K562 (cell line): Measurements from ENCODE around the gene NDUFB10. TPM values are rescaled to one million over a fixed set of nuclear protein-coding genes. Genes with fewer than 3 reads are reported as not detected.

Source experiments
- ATAC-seq: fragments of 200-7000 bp; cut with Tn5 transposase; 3 replicates; pipeline ENCODE4 v1.9.1; 2020; ENCODE audit warnings: moderate library complexity
- BruUV-seq: library from RNA; stranded (reverse); fragments of 400-500 nt; replicated peaks from 2 replicates; lab custom pipeline; 2021; lab: Mats Ljungman, UMichigan
- CTCF ChIA-PET: fragments of 300-600 bp; formaldehyde crosslinking; extraction: SDS; loops from one replicate; lab custom pipeline; 2021; ENCODE audit warnings: low intra/inter-chr PET ratio; lab: Yijun Ruan, JAX
- POLR2A ChIA-PET: fragments of 300-600, 350-650 bp; sonication (Branson Sonifier 250); formaldehyde crosslinking; extraction: SDS; loops from one replicate; lab custom pipeline; 2021; ENCODE audit warnings: antibody characterized with exemption, inconsistent platforms; lab: Yijun Ruan, JAX
- DNase-seq, 4 experiments: peaks; one replicate each; pipeline versions ENCODE4 v3.0.0 to v3.0.0-alpha.2; 2011 to 2018; ENCODE audit warnings: low spot score in 3 of 4, mixed read lengths in 3 of 4; ENCODE audit errors: extremely low read depth in 1 of 4
- FAIRE-seq: peaks from 2 replicates; lab custom pipeline; 2011; peaks lifted over from hg19 to GRCh38; lab: Jason Lieb, UNC
- H2AFZ ChIP-seq: 2 replicates; pipeline ENCODE4 v1.6.0; 2011; ENCODE audit warnings: low read depth, low read length, control low read depth, inconsistent platforms
- H3K27ac ChIP-seq: fragments of 200-600 bp; 3 replicates; pipeline ENCODE4 v1.8.0; 2011; ENCODE audit warnings: low read depth, mild to moderate bottlenecking, control low read depth, inconsistent platforms, low read length, moderate library complexity, mixed read lengths; ENCODE audit errors: extremely low read depth
- H3K27me3 ChIP-seq, 2 experiments: fragments of 300-600 bp in 1 of 2; 2 replicates in 1 of 2; 3 replicates in 1 of 2; pipeline versions ENCODE4 v1.6.0 to v1.8.0; 2011; ENCODE audit warnings: inconsistent platforms in 2 of 2, low read length in 2 of 2, mild to moderate bottlenecking in 1 of 2, mixed read lengths in 1 of 2, moderate library complexity in 1 of 2; ENCODE audit not compliant: control insufficient read depth in 2 of 2, insufficient read depth in 2 of 2
- H3K36me3 ChIP-seq: fragments of 300-600 bp; 3 replicates; pipeline ENCODE4 v1.8.0; 2011; ENCODE audit warnings: mild to moderate bottlenecking, low read length, inconsistent platforms; ENCODE audit not compliant: control insufficient read depth, insufficient read depth
- H3K4me1 ChIP-seq, 2 experiments: fragments of 200-600 bp in 1 of 2; replicated peaks in 1 of 2; 2 replicates in 1 of 2; 3 replicates in 1 of 2; pipeline versions ENCODE4 v1.5.1 to v1.8.0; 2011; ENCODE audit warnings: inconsistent platforms in 2 of 2, low read length in 2 of 2, mild to moderate bottlenecking in 1 of 2, mixed read lengths in 1 of 2, moderate library complexity in 1 of 2; ENCODE audit not compliant: control insufficient read depth in 2 of 2, insufficient read depth in 2 of 2
- H3K4me2 ChIP-seq: 2 replicates; pipeline ENCODE4 v1.6.1; 2011; ENCODE audit warnings: low read length, control low read depth, inconsistent platforms, mixed read lengths; ENCODE audit not compliant: insufficient read depth
- H3K4me3 ChIP-seq: fragments of 200-600 bp; sonication (generic), shearing (Covaris generic); 2 replicates; pipeline ENCODE4 v1.5.1; 2016; ENCODE audit warnings: control low read depth, inconsistent platforms
- H3K79me2 ChIP-seq: fragments of 200-600 bp; 3 replicates; pipeline ENCODE4 v1.8.0; 2011; ENCODE audit warnings: low read length, inconsistent platforms; ENCODE audit not compliant: control insufficient read depth, insufficient read depth
- H3K9ac ChIP-seq, 2 experiments: 2 replicates each; pipeline versions ENCODE4 v1.6.0 to v1.6.1; 2011; ENCODE audit warnings: low read depth in 2 of 2, low read length in 2 of 2, control low read depth in 1 of 2, inconsistent platforms in 1 of 2, mild to moderate bottlenecking in 1 of 2, mixed read lengths in 1 of 2; ENCODE audit not compliant: insufficient read depth in 1 of 2
- H3K9me1 ChIP-seq: one replicate; pipeline ENCODE4 v1.6.0; 2011; ENCODE audit warnings: inconsistent platforms, mild to moderate bottlenecking, low read length, moderate library complexity; ENCODE audit not compliant: control insufficient read depth, insufficient read depth
- H3K9me3 ChIP-seq: replicated peaks from 2 replicates; pipeline ENCODE4 v1.5.1; 2011; ENCODE audit warnings: low read depth, low read length, inconsistent platforms; ENCODE audit not compliant: control insufficient read depth, insufficient read depth
- H4K20me1 ChIP-seq: replicated peaks from 2 replicates; pipeline ENCODE4 v1.6.1; 2011; ENCODE audit warnings: low read length, inconsistent platforms, mixed read lengths; ENCODE audit not compliant: control insufficient read depth, insufficient read depth
- SMARCB1 ChIP-seq: IDR thresholded peaks from 2 replicates; pipeline ENCODE4 v1.6.1; 2011; ENCODE audit warnings: improper control_type of control experiment, low read depth; ENCODE audit not compliant: insufficient read length
- TEAD2 ChIP-seq: fragments of 450-650 bp; IDR thresholded peaks from 2 replicates; pipeline ENCODE4 v1.6.1; 2016; ENCODE audit warnings: missing genetic modification characterization, control low read depth, missing compliant biosample characterization
- ZNF175 ChIP-seq: fragments of 200-800 bp; sonication (Bioruptor generic); IDR thresholded peaks from 2 replicates; pipeline ENCODE4 v1.6.1; 2016; ENCODE audit warnings: low read depth, mild to moderate bottlenecking, missing genetic modification characterization, missing compliant biosample characterization
- WGBS: fragments of 100-300 bp; shearing (Covaris generic); methylation state at CpG from one replicate; pipeline ENCODE4 v1.1.6; 2016; ENCODE audit warnings: low coverage, mixed read lengths; ENCODE audit not compliant: insufficient coverage; ENCODE audit errors: missing lambda C conversion rate; 5-methylcytosine and 5-hydroxymethylcytosine counted together
- in situ Hi-C: fragments of 300-500 bp; cut with MboI; formaldehyde crosslinking; loops from 4 replicates; pipeline ENCODE4 v1.15.0; 2018; ENCODE audit warnings: inconsistent platforms, mixed read lengths
- intact Hi-C: fragments of 100-400 bp; cut with micrococcal nuclease; formaldehyde crosslinking; loops from 2 replicates; pipeline ENCODE4 v1.14.2; 2022
- polyA plus RNA-seq, 8 experiments: library from polyadenylated mRNA; depleted of rRNA in 4 of 8; stranded (reverse) in 5 of 8; unstranded in 3 of 8; fragments of >200 nt; fragmentation: Nextera tagmentation in 2 of 8; fragmentation: Illumina TruSeq in 1 of 8; extraction: Ambion mirVana in 2 of 8; extraction: Trizol in 1 of 8; gene quantifications; 2 replicates each; pipeline versions ENCODE4 v1.2.1 to v1.2.3, GENCODE V29; 2011 to 2014; ENCODE audit warnings: inconsistent platforms in 1 of 8, missing spikeins in 1 of 8
- total RNA-seq, 7 experiments: library from RNA; depleted of rRNA in 6 of 7; stranded (reverse); fragments of >200 nt in 6 of 7; fragmentation: Illumina TruSeq in 2 of 7; extraction: Trizol in 2 of 7; gene quantifications; 2 replicates each; pipeline versions ENCODE4 v1.2.1 to v1.2.3, GENCODE V29; 2011 to 2021; ENCODE audit warnings: low replicate concordance in 1 of 7
- TF ChIP-seq, protein P1 (sequence below): sonication (generic); formaldehyde crosslinking; IDR thresholded peaks from 2 replicates; pipeline ENCODE4 v1.8.0; 2023; ENCODE audit warnings: mild to moderate bottlenecking, missing genetic modification reagents
- TF ChIP-seq, protein P2 (sequence below): fragments of 450-650 bp; IDR thresholded peaks from 2 replicates; pipeline ENCODE4 v1.6.1; 2016; ENCODE audit warnings: low read depth

NDUFB10 gene
- total and polyA plus RNA-seq, 9 of the 15 experiments (the other 6 are each of a cell fraction or from before 2014, with no cell fraction given): 69.3 to 527 (median 161) TPM

DNA sequence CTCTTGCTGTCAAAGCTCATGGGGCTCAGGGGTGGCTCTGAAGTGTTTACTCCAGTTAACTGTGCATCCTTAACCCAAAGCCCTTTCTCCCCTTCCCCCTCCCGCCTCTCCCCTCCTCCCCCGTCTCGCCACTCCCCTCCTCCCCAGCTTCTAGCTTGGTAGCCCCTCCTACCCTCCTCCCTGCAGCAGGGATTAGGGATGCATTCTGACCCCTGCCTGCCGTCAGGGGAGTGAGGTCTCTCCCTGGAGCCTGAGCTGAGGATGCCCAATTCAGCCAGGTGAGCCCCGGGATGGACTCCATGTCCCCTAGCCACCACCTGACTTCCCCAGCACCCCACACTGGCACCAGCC, 42.7 kb upstream of the NDUFB10 start:
- intact Hi-C loops: no loop called here
- CTCF ChIA-PET: no interaction called here
- H3K27me3 ChIP-seq: peaks cover 22 to 49% of the 10 kb centered on the region in 2 experiments; a peak in 4 of 5 replicates
- whole genome bisulfite sequencing: 0% methylated on average over 2 of the region's 5 CpGs
- peaks cover 6 to 71% of the 10 kb centered on the region in 2 experiments; a peak in 4 of 5 replicates for H3K4me1 ChIP-seq
- no peak overlapping the region for H3K4me2 ChIP-seq
- H3K4me3 ChIP-seq: no peak overlapping the region
- ATAC-seq (no peak), DNase-seq (no peak), FAIRE-seq (no peak)
- H4K20me1 ChIP-seq: 0 out of 2 replicates have a peak, but pooled peaks cover 11% of the 10 kb centered on the region
- BruUV-seq: no TSS peak
- POLR2A ChIA-PET: interaction anchor here (0.5 to 1.4 kb wide), 4 partner anchors 31 to 343 kb away, joined by 3 to 4 read pairs (median 3); partner anchors contain the start of genes MEIOB and RPS2
- in situ Hi-C loops: no loop called here
- H3K9me1 ChIP-seq: no peaks in the 10 kb centered on the region
- no peak overlapping the region for H3K9ac ChIP-seq
- no peaks in the 10 kb centered on the region for H3K79me2 ChIP-seq
- no peak for TF ChIP-seq ZNF175 (CRISPR knock-in tag)
- TF ChIP-seq SMARCB1: no peak
- TF ChIP-seq, protein P1, sequence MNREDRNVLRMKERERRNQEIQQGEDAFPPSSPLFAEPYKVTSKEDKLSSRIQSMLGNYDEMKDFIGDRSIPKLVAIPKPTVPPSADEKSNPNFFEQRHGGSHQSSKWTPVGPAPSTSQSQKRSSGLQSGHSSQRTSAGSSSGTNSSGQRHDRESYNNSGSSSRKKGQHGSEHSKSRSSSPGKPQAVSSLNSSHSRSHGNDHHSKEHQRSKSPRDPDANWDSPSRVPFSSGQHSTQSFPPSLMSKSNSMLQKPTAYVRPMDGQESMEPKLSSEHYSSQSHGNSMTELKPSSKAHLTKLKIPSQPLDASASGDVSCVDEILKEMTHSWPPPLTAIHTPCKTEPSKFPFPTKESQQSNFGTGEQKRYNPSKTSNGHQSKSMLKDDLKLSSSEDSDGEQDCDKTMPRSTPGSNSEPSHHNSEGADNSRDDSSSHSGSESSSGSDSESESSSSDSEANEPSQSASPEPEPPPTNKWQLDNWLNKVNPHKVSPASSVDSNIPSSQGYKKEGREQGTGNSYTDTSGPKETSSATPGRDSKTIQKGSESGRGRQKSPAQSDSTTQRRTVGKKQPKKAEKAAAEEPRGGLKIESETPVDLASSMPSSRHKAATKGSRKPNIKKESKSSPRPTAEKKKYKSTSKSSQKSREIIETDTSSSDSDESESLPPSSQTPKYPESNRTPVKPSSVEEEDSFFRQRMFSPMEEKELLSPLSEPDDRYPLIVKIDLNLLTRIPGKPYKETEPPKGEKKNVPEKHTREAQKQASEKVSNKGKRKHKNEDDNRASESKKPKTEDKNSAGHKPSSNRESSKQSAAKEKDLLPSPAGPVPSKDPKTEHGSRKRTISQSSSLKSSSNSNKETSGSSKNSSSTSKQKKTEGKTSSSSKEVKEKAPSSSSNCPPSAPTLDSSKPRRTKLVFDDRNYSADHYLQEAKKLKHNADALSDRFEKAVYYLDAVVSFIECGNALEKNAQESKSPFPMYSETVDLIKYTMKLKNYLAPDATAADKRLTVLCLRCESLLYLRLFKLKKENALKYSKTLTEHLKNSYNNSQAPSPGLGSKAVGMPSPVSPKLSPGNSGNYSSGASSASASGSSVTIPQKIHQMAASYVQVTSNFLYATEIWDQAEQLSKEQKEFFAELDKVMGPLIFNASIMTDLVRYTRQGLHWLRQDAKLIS (CRISPR knock-in tag): no peak
- no peak for TF ChIP-seq TEAD2 (tag)
- TF ChIP-seq, protein P2, sequence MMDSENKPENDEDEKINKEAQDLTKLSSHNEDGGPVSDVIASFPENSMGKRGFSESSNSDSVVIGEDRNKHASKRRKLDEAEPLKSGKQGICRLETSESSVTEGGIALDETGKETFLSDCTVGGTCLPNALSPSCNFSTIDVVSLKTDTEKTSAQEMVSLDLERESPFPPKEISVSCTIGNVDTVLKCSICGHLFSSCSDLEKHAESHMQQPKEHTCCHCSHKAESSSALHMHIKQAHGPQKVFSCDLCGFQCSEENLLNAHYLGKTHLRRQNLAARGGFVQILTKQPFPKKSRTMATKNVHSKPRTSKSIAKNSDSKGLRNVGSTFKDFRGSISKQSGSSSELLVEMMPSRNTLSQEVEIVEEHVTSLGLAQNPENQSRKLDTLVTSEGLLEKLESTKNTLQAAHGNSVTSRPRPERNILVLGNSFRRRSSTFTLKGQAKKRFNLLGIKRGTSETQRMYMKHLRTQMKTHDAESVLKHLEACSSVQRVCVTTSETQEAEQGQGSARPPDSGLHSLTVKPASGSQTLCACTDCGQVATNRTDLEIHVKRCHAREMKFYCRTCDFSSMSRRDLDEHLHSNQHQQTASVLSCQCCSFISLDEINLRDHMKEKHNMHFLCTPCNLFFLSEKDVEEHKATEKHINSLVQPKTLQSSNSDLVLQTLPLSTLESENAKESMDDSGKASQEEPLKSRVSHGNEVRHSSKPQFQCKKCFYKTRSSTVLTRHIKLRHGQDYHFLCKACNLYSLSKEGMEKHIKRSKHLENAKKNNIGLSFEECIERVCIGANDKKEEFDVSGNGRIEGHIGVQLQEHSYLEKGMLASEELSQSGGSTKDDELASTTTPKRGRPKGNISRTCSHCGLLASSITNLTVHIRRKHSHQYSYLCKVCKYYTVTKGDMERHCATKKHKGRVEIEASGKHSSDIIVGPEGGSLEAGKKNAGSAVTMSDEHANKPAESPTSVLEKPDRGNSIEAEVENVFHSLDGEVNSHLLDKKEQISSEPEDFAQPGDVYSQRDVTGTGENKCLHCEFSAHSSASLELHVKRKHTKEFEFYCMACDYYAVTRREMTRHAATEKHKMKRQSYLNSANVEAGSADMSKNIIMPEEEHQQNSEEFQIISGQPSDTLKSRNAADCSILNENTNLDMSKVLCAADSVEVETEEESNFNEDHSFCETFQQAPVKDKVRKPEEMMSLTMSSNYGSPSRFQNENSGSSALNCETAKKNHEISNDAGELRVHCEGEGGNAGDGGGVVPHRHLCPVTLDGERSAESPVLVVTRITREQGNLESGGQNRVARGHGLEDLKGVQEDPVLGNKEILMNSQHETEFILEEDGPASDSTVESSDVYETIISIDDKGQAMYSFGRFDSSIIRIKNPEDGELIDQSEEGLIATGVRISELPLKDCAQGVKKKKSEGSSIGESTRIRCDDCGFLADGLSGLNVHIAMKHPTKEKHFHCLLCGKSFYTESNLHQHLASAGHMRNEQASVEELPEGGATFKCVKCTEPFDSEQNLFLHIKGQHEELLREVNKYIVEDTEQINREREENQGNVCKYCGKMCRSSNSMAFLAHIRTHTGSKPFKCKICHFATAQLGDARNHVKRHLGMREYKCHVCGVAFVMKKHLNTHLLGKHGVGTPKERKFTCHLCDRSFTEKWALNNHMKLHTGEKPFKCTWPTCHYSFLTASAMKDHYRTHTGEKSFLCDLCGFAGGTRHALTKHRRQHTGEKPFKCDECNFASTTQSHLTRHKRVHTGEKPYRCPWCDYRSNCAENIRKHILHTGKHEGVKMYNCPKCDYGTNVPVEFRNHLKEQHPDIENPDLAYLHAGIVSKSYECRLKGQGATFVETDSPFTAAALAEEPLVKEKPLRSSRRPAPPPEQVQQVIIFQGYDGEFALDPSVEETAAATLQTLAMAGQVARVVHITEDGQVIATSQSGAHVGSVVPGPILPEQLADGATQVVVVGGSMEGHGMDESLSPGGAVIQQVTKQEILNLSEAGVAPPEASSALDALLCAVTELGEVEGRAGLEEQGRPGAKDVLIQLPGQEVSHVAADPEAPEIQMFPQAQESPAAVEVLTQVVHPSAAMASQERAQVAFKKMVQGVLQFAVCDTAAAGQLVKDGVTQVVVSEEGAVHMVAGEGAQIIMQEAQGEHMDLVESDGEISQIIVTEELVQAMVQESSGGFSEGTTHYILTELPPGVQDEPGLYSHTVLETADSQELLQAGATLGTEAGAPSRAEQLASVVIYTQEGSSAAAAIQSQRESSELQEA: no peak
- H2AFZ ChIP-seq: no peak overlapping the region
- H3K9me3 ChIP-seq: no peaks in the 10 kb centered on the region
- H3K36me3 ChIP-seq: no peaks in the 10 kb centered on the region
- H3K27ac ChIP-seq: no peak overlapping the region
